HPDE6-E6E7 (cell line): ENCODE measurements around the gene IRF4.
"Not testable (repeated sequence)": the region's sequence is repeated elsewhere in the genome, so short reads cannot be mapped to it uniquely, and the experiment has no call there.

Source experiments
- DNase-seq: peaks from one replicate; pipeline ENCODE4 v3.0.0; 2011; ENCODE audit warnings: missing footprints; ENCODE audit errors: extremely low spot score

IRF4 gene

DNA sequence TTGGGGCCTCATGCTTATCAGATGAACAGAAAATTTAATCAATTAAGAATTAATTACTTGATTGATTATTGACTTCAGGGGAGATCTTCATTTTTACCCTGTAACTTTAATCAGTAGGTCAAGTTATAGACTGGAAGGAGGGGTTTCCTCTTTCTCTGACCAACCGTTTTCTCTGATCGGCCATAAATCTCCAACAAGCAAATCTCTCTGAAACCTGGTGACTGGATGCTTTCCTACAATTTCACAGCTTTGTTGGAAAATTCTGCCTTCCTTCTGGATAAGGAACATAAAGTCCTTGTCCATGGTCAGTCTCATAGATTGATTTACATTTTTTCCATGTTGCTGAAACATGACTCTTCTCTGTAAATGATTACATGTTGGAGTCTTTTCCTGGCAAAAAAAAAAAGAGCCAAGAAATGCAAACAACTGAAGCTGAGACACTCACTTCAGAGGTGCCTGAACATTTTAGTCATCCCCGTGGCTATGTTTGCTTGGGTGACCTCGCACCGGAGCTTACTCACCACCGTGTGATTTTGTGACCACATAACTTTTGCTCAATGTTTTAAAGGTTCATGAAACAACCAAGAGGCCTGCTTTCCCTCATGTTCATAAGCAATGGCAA is 31.0 kb downstream of the IRF4 start:
- peak; percentile 95 for DNase-seq

DNA sequence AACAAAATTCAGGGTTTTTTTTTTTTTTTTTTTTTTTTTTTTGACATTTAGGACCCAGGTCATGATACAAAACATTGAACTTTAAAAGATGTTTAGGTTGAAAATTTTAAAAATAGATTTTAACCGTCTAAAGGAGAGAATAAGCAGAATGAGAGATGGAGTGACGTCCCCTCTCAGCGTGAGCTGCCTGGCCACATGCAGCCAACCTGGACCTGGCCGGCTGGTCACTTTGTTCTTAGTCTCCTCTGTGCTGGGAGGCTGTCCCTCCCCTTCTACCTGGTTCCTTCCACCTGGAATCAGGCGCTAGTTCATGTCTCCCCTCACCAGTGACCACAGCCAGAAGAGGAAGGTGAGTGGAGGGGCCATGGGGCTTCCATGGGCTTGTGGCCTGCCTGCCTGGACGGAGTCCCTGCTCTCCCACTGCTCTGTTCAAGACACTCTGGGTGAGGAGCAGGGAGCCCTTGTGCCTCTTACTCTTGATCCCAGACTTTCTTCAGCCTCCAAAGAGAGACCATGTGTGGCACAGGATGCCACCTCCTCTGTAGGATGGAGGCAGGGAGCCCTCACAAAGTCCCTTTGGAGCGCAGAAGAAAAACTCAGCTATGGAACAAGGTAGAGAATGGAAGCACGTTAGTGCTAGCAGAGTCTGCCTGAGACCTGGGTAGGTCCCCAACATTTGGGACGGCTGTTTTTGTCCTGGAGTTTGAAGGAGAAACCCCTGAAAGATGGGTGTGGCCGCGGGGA is 31.7 kb downstream of the IRF4 start:
- no peak for DNase-seq

DNA sequence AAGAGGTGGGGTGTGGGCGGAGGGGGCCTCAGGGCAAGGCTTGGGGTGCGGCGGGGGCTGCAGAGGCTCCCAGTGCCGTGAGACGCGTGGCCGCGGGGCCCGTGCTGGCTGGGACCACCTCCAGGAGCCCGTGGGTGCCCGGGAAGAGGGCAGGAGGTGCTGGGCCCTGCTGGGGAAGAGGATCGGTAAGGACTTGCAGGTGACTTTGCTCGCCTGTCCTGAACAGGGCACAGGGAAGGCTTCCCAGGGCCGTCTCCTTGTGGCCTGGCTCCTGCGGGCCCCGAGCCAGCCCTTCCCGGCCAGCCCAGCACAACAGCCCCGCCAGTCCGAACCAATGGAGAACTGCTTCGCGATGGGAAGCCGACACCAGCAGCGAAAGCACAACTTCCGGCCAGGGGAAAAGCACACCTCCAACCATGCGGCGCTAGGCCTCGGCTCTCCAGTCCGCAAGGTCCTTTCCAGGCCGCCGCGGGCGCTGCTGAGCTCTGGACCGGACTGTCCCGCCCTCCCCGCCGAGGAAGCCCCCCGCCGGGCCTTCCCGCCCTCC is 32.3 kb downstream of the IRF4 start:
- DNase-seq: no peak

DNA sequence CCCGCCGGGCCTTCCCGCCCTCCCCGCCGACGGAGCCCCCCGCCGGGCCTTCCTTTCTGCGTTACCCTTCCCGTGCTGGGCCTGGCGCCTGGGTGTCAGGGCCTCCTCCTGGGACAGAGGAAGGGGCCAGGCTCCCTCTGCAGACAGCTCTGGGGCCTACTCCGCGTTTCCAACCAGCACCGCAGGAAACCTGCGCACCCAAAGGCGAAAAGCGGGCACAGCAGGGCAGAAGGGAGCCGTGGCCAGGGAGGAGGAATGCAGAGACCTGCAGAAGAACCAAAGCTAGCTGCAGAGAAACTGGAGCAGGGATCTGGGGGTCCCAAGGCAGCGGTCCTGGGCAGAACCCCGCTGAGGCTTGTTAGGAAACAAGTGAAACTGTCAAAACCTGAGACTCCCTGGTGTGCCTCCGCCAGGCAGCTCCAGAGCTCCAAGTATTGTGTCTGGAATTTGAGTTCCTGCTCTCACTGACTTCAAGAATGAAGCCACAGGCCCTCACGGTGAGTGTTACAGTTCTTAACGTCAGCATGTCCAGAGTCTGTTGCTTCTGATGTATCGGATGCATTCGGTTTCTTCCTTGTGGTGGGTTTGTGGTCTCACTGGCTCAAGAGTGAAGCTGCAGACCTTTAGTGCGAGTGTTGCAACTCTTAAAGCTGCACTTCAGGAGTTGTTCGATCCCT is 33.3 kb downstream of the IRF4 start:
- no peak for DNase-seq

DNA sequence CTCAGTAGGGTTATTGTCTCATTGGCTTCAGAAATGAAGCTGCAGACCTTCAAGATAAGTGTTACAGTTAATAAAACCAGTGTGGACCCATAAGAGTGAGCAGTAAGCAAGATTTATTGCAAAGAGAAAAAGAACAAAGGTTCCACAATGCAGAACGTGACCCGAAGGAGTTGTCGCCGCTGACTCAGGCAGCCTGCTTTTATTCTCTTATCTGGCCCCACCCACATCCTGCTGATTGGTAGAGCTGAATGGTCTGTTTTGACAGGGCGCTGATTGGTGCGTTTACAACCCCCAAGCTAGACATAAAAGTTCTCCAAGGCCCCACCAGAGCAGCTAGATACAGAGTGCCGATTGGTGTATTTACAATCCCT is 33.9 kb downstream of the IRF4 start:
- not testable (repeated sequence) for DNase-seq

DNA sequence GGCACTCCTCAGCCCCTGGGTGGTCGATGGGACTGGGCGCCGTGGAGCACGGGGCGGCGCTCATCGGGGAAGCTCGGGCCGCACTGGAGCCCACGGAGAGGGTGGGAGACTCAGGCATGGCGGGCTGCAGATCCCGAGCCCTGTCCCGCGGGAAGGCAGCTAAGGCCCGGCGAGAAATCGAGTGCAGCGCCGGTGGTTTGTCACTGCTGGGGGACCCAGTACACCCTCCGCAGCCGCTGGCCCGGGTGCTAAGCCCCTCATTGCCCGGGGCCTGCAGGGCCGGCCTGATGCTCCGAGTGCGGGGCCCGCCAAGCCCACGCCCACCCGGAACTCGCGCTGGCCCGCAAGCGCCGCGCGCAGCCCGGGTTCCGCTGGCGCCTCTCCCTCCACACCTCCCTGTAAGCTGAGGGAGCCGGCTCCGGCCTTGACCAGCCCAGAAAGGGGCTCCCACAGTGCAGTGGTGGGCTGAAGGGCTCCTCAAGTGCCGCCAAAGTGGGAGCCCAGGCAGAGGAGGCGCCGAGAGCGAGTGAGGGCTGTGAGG is 34.7 kb downstream of the IRF4 start:
- not testable (repeated sequence) for DNase-seq

DNA sequence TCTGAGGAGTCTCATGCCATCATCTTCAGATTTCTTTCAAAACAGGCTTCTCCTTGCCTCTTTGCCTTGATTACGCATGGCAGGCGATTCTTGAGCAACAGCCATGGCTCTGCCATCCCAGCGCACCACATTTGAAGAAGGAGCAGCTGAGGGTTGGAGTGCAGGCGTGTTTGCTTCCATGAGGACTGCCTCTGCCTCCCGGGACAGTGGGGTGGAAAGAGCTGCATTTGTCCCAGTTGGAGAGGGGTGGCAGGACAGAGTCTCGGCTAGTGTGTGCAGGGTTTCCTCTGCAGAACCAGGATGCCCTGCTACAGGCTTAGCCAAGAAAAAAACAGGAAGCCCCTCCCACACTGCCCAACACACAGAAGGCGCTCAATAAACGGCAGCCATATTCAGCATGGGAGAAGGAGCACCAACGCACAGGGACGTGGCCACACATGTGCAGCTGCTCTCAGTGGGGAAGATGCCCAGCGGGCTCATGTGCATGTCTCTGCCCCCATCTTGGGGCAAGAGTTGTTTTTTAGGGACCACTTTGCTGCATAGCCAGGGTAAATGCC is 36.6 kb downstream of the IRF4 start:
- DNase-seq: no peak

DNA sequence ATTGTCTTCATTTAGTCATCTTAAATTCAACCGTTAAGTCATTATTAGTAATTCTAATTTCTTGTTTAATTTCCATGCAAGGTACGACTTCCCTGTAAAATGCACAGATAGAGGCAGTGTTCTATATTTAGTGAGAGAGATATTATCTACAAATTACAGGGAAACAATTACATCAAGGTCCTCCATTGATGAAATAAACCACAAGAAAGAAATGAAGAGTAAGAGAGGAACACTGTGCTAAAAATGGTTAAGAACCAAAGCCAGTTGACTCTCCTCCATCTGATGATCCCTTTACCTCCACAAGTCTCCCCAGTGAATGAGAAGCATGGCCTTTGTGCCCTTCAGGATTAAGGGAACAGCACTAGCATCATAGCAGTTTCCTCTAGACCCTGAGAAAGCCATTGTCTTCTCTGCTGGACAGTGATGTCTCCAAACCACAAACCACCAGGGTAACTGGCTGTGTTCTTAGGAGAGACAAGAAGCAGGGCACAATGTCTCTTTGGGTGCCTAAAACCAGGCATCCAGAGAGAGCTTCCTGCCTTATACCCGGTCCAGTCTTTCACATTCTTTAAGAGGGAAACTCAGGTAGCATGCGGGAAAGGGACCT is 38.1 kb downstream of the IRF4 start:
- no peak for DNase-seq

DNA sequence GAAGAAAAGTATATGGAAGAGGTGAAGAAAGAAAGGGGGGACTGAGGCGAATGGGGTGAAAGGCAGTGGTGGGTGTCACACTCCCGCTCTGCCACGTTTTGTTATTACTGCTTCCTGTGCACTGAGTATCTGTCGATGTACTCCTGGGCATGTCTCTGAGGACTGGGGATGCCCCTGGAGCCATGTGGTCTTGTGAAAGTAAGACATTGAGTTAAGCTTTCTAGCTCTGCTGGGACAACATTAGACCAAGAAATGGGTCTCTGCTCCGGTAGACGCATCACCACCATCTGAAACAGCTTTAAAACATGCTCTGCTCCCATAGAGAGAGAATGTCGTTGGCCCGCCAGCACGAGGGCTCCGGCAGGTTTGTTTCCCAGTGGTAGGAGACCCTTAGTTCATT is 40.0 kb downstream of the IRF4 start:
- no peak for DNase-seq

DNA sequence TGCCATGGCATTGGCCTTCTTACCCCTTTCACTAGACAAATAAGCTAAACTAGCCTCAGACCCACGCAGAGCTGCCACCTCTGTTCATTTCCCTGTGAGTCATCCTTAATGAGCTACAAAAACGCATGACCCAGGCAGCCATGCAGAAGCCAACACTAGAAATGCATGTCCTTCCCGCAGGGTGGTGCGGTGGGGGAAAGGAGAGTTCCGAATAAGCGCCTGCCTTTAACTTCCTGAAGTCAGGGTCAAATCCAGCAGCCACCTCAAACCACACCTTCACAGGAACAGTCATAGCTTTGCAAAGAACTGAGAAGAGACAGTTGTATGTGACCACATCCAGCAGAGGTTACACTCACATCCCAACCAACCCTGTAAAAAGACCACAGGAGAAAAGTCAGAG is 40.4 kb downstream of the IRF4 start:
- no peak for DNase-seq

DNA sequence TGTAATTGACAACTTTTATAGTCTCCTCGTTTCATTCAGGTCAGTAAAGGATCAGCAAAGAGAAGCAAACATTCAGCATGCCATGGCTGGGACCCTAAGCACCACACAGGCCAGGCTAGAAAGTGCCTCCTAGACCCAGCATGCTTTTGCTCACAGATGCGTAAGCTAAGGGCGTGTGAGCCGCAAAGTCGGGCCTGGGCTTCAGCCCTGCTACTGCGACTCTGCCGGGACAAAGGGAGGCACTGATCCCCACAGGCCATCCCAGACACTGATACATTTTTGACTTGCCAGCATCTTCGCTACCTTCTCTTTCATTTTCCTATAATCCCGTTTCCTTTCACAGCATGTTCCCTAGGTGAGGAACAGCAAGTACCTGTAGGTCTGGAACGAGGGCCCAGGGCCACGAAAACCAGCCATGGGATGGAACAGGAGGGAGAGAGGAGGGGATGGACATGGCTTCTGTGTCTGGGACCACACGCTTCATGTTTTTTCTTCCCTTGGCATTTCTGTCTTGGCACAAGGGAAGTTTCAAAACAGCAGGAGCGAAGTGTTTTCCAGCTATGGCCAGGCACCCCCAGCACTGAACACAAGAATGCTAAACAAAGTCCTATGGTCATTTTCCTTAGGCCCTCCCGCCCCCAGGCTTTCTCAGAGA is 42.6 kb downstream of the IRF4 start:
- no peak for DNase-seq

DNA sequence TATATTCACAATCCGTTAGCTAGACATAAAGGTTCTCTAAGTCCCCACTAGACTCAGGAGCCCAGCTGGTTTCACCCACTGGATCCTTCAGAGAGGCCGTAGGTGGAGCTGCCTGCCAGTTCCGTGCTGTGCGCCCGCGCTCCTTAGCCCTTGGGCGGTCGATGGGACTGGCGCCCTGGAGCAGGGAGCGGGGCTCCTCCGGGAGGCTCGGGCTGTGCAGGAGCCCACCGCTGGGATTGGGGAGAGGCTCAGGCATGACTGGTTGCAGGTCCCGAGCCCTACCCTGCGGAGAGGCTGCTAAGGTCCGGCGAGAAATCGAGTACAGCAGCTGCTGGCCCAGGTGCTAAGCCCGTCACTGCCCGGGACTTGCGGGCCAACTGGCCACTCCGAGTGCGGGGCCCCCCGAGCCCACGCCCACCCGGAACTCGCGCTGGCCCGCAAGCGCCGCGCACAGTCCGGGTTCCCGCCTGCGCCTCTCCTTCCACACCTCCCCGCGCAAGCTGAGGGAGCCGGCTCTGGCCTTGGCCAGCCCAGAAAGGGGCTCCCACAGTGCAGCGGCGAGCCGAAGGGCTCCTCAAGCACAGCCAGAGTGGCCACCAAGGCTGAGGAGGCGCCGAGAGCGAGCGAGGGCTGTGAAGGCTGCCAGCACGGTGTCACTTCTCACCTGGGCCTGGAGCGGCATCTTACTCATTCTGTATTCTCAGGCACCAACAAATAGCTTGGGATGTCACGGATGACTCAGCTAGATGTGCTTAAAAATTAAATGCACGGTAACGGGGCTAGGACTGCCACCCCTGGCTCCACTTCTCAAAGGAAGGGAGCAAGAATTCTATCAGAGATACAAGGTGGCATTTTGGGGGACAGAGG is 44.1 kb downstream of the IRF4 start:
- no peak for DNase-seq

DNA sequence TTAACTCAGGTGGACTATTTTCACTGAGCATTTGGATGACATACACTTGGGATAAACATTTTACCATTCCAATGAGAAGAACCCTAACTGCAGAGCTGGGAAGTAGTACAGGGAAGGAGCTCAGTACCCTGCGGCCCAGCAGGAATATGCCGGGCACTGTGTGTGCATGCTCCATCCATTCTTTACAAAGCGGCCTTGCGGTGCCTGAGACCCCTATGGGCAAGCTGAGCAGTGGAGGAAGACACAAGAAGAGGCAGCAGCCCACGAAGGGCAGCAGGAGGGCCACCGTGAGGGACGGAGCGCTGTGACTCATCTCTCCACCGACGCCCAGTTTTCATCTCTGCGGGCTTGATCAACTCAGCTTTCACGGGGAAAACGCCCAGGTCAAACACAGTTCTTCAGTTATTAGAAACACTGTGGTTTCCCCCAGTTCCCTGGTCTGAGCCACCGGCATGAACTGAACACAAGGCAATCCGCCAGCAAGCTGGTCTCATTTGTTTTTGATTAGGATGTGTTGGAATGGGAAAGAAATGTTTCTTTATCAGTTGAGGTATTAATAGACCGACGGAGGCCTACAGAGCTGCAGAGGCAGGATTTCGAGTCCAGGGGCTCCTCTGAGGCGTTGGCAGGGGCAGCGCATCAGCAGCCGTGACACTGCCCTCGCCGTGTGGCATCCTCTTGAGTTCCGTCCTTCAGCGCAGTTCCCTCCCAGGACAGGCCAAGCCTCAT is 44.9 kb downstream of the IRF4 start:
- no peak for DNase-seq

DNA sequence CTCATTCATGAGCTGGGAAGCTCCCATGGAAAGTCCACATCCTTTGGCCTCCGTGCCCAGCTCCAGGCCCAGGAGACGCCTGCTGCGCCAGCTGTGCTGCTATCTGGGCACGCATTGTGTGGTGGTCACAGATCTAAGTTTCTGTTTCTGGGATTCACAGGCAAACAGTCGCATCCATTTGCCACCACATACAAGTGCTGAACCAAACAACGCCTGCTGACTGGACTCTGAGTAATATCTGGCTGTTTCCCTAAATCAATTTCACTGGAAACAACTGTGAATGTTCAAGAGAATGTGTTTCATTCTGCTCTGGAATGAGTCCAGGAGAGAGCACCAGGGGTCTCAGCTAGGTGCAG is 45.5 kb downstream of the IRF4 start:
- DNase-seq: no peak

DNA sequence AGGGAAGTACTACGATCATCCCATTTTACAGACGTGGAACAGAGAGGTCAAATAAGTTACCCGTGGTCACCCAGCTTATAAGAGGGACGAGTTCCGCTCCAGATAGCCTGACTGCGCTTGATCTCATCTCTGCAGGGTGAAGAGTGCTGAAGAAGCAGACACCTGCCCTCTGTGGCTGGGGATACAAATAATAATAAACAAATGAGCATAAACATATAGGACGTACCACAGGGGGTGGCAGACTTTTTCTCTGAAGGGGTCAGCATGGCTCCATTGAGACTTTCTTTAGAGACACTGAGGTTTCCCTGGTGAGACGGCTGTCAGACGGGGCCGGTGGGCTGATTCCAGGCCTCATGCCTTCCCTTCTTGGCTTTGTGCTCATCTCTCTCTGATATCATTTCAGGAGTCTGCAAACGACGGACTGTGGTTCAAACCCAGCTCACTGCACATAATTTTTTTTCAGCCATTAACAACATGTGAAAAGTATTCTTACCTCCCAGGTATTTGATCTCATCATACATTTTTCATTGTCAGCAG is 47.1 kb downstream of the IRF4 start:
- DNase-seq: no peak

DNA sequence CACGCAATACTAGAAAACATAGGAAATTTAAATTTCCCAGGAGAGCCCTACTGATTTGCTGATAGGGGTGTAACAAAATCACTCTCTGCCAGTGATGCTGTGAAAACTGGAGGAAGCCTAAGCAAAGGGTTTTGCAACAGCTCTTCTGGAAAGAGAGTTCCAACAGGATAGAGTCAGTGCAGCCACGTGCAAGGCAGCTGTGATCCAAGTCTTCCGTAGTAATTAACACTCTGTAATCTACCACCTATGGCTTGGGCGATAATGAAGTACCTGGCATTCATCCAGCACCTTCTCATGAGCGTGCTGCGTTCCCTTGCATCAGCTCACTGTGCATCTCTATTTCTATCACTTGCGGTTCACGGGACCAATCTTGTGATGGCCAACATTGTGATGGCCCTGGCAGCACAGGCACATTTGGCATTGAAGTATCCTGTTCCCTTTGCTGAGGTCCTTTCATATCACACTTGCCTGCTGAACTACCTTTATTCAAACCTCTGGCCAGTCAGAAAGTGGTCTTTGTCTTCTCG is 48.2 kb downstream of the IRF4 start:
- DNase-seq: no peak

DNA sequence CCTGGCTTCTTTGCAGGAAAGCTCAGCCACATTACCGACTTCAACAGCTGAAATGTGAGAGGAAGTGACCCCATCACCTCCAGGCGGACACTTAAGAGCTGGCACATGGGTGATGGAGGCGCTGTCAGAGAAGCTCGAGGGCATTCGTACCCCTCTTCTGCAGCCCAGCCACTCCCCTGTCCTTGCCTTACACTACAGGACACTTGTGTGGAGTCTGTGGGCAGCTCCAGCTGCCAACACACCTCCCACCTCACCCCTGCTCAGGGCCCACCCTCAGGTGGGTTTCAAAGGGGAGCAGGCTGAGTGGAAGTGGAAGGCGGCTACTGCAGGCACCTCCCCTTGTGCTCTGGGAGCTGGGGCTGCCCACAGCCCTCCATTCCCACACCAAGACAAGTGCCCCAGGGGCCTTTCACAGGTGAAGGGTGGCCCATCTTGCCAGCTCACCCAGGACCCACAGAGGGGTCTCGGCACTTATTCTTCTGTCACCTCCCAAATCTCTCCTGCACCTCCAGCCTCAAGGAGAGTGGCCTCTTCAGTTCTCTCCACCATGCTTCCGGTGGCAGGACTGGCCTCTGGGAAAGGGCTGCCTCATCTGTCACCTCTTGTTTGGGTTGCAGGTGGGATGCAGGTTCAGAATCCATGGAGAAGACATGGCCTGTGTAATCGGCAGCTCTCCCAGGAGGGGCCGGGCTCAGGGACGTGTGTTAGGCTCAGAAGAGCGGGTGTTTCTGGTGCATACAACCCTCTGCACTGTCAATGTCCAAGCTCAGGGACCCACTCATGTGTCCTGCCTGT is 49.8 kb downstream of the IRF4 start:
- no peak for DNase-seq

DNA sequence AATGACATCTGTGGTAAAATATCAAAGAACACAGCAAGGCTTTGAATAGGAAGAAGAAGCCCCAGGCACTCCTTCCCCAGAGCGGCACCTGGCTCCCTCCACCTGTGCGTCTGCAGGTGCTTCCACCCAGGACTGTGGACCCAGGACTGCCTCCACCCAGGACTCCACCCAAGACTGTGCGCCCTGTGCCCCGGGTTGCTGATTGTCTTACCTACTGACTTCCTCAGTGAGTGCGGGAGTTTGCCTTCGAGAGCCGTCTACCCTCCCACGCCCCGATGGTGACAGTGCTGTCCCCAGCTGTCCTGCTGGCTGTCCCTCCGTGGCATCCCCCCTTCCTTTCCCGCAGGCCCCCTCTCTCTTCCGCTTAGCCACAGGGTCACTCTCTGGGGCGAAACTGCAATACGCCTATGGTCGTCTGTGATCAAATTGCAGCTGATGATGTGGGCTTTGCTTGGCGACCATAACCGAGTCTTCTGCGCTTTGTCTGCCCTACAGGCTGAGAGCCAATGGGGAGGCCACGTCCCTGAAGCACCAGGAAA is 52.1 kb downstream of the IRF4 start:
- no peak for DNase-seq
